GM12864 (cell line): ENCODE measurements around the gene HOMER2.
A peak's percentile ranks its signal among the peaks of the same experiment; 100 is the strongest.

ENCODE experiments used
- DNase-seq: peaks from one replicate; pipeline ENCODE4 v3.0.0-alpha.2; 2011; ENCODE audit warnings: low read depth
- H3K4me3 ChIP-seq: 2 replicates; pipeline ENCODE4 v1.5.1; 2011; ENCODE audit warnings: mild to moderate bottlenecking, low read depth, low read length, control low read depth
- CTCF ChIP-seq: IDR thresholded peaks from 2 replicates; pipeline ENCODE4 v1.5.1; 2011; ENCODE audit warnings: low read depth, mild to moderate bottlenecking, moderate library complexity, low read length, control low read depth, inconsistent platforms; ENCODE audit errors: missing control alignments

Gene HOMER2

GRCh38 chr15:82992436-82992998 lies 40.0 kb upstream of the HOMER2 start:
- H3K4me3 ChIP-seq, result no peak overlapping the region
- DNase-seq, result no peak
- TF ChIP-seq CTCF, result no peak

GRCh38 chr15:82986442-82986780 lies 33.9 kb upstream of the HOMER2 start:
- no peak for DNase-seq
- no peak for TF ChIP-seq CTCF
- peak overlapping the region; percentile 78 for H3K4me3 ChIP-seq

GRCh38 chr15:82985688-82986441 lies 33.3 kb upstream of the HOMER2 start, which contains the start of gene RAMAC:
RAMAC (plus strand) TSS chr15:82986210; CDS start chr15:82989019, 2,809 bp downstream.
- H3K4me3 ChIP-seq, result peak within 1 kb of the TSS; percentile 78
- DNase-seq, result peak; percentile 96
- TF ChIP-seq CTCF, result no peak

GRCh38 chr15:82980981-82981380 lies 28.5 kb upstream of the HOMER2 start:
- DNase-seq, result no peak
- no peak overlapping the region for H3K4me3 ChIP-seq
- no peak for TF ChIP-seq CTCF

- TF ChIP-seq CTCF, result no peak
- no peak for DNase-seq
- H3K4me3 ChIP-seq, result no peak overlapping the region
Observed at GRCh38 chr15:82979726-82980125, 27.2 kb upstream of the HOMER2 start.

- H3K4me3 ChIP-seq, result no peak overlapping the region
- TF ChIP-seq CTCF, result no peak
- no peak for DNase-seq
Observed at GRCh38 chr15:82978438-82978837, 25.9 kb upstream of the HOMER2 start.

- no peak overlapping the region for H3K4me3 ChIP-seq
- no peak for TF ChIP-seq CTCF
- no peak for DNase-seq
Observed at GRCh38 chr15:82977076-82977475, 24.6 kb upstream of the HOMER2 start.
